ENCODE results near the gene SF1. TPM values are rescaled to one million over a fixed set of nuclear protein-coding genes. Genes with fewer than 3 reads are reported as not detected.

Gene SF1
- total RNA-seq, 1 experiment from 2014 or later, result 285 TPM

DNA sequence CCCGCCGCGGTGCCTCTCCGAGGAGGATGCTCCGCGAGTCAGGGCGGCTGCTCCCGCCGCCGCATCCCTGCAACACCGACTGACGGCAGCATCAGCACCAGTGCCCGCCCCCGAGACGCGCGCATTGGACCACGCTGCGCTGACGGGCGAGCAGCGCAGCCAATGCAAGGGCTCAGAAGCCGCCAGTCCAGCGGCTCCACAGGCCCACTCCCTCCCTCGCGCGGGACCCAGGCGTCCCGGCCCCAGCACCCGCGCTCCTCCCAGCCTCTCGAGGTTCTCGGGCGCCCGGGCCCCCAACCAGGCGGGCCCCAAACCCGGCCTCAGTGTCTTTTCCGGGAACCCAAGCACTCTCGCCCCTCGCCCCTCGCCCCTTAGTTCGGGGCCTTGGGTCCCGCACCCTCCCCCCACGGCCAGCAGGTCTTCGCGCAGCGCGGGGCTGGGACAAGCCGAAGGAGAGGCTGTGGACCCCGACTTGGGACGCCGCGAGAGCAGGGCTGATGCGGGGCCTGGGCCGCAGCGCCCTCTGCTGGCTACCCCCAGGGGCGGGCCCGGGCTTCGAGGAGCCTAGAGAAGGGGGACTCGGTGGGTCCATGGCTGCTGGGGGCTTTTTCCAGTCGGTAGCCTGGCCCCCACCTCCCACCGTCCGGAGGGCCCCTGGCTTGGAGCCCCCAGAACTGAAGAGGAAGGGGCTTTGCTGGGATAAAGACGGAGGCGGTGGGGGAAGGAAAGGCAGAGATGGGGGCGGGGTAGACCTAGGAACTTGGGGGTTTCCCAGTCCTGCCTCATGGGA, 55.0 kb downstream of the SF1 start, which contains the start of gene NRXN2 (continued):
- TF ChIP-seq ZNF232 (CRISPR knock-in tag; IDR thresholded peaks at IDR 0.05) (0 out of 2 replicates have a peak, but pooled peaks have one; percentile 25), FOXK1 (CRISPR knock-in tag; IDR thresholded peaks at IDR 0.05) (0 out of 2 replicates have a peak, but pooled peaks have one; percentile 32), CREM (CRISPR knock-in tag; IDR thresholded peaks at IDR 0.05) (0 out of 2 replicates have a peak, but pooled peaks have one; percentile 13), KAT7 (CRISPR knock-in tag; IDR thresholded peaks at IDR 0.05; ENCODE audit: borderline replicate concordance) (0 out of 2 replicates have a peak, but pooled peaks have one; percentile 86), IRF2 (CRISPR knock-in tag; IDR thresholded peaks at IDR 0.05; ENCODE audit: borderline replicate concordance, low read depth) (no peak), SP1 (CRISPR knock-in tag; conservative IDR thresholded peaks at IDR 0.05) (peak; percentile 58; the same call in 1 of the 2 replicates)
- TF ChIP-seq, protein P1, sequence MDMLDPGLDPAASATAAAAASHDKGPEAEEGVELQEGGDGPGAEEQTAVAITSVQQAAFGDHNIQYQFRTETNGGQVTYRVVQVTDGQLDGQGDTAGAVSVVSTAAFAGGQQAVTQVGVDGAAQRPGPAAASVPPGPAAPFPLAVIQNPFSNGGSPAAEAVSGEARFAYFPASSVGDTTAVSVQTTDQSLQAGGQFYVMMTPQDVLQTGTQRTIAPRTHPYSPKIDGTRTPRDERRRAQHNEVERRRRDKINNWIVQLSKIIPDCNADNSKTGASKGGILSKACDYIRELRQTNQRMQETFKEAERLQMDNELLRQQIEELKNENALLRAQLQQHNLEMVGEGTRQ (CRISPR knock-in tag; IDR thresholded peaks at IDR 0.05), result peak; percentile 13; the same call in 1 of the 2 replicates

DNA sequence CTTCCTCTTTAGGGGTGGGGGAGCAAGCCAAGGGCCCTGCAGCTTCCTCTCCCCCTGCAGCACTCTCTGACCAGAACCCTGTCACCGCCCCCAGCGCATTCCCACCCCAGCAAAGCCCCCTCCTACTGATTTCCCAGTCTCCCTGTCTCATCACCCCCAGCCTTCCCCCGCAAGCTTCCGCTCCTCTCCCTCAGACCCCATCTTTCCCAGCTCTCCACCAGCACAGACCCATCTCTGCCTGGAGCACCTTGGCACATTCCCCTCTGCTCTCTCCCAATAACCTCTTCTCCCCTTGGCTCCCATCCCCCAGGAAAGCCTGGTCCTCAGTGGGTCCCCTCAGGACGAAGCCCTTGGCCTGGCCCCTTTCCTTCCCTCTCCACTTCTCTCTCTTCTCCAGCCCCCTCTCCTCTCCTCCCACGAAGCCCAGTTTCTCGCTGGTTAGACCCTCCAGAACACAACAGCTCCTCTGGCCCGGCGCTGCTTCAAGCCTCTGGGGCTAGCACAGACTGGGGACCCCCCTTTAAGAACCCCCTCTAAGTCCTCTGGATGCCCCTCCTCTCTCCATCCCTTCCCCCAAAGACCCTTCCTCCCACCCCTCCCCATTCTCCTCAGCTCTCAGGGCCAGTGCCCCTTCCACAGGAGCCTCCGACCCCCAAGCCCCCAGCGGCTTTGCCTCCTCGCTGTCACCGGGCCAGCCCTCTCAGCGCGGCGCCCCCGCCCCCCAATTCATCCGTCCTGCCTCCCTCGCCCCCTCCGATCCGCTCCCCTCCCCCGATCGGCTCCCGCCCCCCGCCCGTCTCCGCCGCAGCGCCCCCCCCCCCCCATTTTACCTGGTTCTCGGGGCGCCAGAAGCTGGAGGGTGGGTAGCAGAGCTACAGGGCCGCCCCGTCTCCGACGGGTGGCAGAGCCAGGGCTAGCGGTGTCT, 55.9 kb downstream of the SF1 start:
- ATAC-seq, result no peak
- Mint-ChIP-seq H3K4me1 (peaks cover 45% of the 10 kb centered on the region), H3K9me3 (no peaks in the 10 kb centered on the region), H3K36me3 (no peaks in the 10 kb centered on the region), H3K4me3 (peak overlapping the region; percentile 46; the same call in 1 of the 2 replicates), H3K27ac (no peak overlapping the region), H3K27me3 (ENCODE audit: low read depth) (peaks cover 57% of the 10 kb centered on the region)
- no peak for DNase-seq (ENCODE audit: low spot score)
- CTCF ChIA-PET, result interaction anchor here (0.6 to 2.8 kb wide), 15 partner anchors 18 to 292 kb away, joined by 3 to 33 read pairs (median 4); partner anchors contain the start of genes ARL2, PYGM and RASGRP2
- POLR2A ChIA-PET, result interaction anchor here (0.6 kb wide), 1 partner anchor 24 kb away, joined by 5 read pairs; no protein-coding TSS in a partner anchor
- no peak for TF ChIP-seq FOXK1 (CRISPR knock-in tag; IDR thresholded peaks at IDR 0.05)
- TF ChIP-seq TCF7 (CRISPR knock-in tag; IDR thresholded peaks at IDR 0.05; ENCODE audit: low read depth), result no peak
- TF ChIP-seq, protein P2, sequence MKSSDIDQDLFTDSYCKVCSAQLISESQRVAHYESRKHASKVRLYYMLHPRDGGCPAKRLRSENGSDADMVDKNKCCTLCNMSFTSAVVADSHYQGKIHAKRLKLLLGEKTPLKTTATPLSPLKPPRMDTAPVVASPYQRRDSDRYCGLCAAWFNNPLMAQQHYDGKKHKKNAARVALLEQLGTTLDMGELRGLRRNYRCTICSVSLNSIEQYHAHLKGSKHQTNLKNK (CRISPR knock-in tag; IDR thresholded peaks at IDR 0.05), result no peak
- TF ChIP-seq ZBTB21 (CRISPR knock-in tag; IDR thresholded peaks at IDR 0.05; ENCODE audit: borderline replicate concordance), result no peak
- TF ChIP-seq, protein P3, sequence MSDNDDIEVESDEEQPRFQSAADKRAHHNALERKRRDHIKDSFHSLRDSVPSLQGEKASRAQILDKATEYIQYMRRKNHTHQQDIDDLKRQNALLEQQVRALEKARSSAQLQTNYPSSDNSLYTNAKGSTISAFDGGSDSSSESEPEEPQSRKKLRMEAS (CRISPR knock-in tag; IDR thresholded peaks at IDR 0.05), result no peak
- no peak for TF ChIP-seq KAT7 (CRISPR knock-in tag; IDR thresholded peaks at IDR 0.05; ENCODE audit: borderline replicate concordance)
- TF ChIP-seq, protein P4, sequence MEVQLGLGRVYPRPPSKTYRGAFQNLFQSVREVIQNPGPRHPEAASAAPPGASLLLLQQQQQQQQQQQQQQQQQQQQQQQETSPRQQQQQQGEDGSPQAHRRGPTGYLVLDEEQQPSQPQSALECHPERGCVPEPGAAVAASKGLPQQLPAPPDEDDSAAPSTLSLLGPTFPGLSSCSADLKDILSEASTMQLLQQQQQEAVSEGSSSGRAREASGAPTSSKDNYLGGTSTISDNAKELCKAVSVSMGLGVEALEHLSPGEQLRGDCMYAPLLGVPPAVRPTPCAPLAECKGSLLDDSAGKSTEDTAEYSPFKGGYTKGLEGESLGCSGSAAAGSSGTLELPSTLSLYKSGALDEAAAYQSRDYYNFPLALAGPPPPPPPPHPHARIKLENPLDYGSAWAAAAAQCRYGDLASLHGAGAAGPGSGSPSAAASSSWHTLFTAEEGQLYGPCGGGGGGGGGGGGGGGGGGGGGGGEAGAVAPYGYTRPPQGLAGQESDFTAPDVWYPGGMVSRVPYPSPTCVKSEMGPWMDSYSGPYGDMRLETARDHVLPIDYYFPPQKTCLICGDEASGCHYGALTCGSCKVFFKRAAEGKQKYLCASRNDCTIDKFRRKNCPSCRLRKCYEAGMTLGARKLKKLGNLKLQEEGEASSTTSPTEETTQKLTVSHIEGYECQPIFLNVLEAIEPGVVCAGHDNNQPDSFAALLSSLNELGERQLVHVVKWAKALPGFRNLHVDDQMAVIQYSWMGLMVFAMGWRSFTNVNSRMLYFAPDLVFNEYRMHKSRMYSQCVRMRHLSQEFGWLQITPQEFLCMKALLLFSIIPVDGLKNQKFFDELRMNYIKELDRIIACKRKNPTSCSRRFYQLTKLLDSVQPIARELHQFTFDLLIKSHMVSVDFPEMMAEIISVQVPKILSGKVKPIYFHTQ (CRISPR knock-in tag; IDR thresholded peaks at IDR 0.05), result no peak
- TF ChIP-seq, protein P5, sequence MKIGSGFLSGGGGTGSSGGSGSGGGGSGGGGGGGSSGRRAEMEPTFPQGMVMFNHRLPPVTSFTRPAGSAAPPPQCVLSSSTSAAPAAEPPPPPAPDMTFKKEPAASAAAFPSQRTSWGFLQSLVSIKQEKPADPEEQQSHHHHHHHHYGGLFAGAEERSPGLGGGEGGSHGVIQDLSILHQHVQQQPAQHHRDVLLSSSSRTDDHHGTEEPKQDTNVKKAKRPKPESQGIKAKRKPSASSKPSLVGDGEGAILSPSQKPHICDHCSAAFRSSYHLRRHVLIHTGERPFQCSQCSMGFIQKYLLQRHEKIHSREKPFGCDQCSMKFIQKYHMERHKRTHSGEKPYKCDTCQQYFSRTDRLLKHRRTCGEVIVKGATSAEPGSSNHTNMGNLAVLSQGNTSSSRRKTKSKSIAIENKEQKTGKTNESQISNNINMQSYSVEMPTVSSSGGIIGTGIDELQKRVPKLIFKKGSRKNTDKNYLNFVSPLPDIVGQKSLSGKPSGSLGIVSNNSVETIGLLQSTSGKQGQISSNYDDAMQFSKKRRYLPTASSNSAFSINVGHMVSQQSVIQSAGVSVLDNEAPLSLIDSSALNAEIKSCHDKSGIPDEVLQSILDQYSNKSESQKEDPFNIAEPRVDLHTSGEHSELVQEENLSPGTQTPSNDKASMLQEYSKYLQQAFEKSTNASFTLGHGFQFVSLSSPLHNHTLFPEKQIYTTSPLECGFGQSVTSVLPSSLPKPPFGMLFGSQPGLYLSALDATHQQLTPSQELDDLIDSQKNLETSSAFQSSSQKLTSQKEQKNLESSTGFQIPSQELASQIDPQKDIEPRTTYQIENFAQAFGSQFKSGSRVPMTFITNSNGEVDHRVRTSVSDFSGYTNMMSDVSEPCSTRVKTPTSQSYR (CRISPR knock-in tag; IDR thresholded peaks at IDR 0.05), result no peak
- TF ChIP-seq ZNF396 (CRISPR knock-in tag; IDR thresholded peaks at IDR 0.05; ENCODE audit: borderline replicate concordance), result no peak
- no peak for TF ChIP-seq NR3C1 (CRISPR knock-in tag; conservative IDR thresholded peaks at IDR 0.05; ENCODE audit: low read depth)
- TF ChIP-seq, protein P6, sequence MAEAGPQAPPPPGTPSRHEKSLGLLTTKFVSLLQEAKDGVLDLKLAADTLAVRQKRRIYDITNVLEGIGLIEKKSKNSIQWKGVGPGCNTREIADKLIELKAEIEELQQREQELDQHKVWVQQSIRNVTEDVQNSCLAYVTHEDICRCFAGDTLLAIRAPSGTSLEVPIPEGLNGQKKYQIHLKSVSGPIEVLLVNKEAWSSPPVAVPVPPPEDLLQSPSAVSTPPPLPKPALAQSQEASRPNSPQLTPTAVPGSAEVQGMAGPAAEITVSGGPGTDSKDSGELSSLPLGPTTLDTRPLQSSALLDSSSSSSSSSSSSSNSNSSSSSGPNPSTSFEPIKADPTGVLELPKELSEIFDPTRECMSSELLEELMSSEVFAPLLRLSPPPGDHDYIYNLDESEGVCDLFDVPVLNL (CRISPR knock-in tag; IDR thresholded peaks at IDR 0.05; ENCODE audit: borderline replicate concordance, low read depth), result no peak
- TF ChIP-seq ESRRA (CRISPR knock-in tag; IDR thresholded peaks at IDR 0.05; ENCODE audit: borderline replicate concordance), result no peak
- TF ChIP-seq, protein P7, sequence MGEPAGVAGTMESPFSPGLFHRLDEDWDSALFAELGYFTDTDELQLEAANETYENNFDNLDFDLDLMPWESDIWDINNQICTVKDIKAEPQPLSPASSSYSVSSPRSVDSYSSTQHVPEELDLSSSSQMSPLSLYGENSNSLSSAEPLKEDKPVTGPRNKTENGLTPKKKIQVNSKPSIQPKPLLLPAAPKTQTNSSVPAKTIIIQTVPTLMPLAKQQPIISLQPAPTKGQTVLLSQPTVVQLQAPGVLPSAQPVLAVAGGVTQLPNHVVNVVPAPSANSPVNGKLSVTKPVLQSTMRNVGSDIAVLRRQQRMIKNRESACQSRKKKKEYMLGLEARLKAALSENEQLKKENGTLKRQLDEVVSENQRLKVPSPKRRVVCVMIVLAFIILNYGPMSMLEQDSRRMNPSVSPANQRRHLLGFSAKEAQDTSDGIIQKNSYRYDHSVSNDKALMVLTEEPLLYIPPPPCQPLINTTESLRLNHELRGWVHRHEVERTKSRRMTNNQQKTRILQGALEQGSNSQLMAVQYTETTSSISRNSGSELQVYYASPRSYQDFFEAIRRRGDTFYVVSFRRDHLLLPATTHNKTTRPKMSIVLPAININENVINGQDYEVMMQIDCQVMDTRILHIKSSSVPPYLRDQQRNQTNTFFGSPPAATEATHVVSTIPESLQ (CRISPR knock-in tag; IDR thresholded peaks at IDR 0.05), result no peak
- no peak for TF ChIP-seq JAZF1 (CRISPR knock-in tag; IDR thresholded peaks at IDR 0.05)
